DND-41 (cell line): ENCODE measurements around the gene KCNMA1.

Experiments
- EZH2 ChIP-seq: IDR thresholded peaks from 3 replicates; pipeline ENCODE4 v1.6.1; 2012; ENCODE audit warnings: borderline replicate concordance, low read depth, mild to moderate bottlenecking, moderate library complexity, low read length, inconsistent platforms; ENCODE audit not compliant: severe bottlenecking
- TF ChIP-seq, protein P1 (sequence below): IDR thresholded peaks from 2 replicates; pipeline ENCODE4 v1.5.1; 2012; ENCODE audit warnings: borderline replicate concordance, low read length, moderate library complexity, mild to moderate bottlenecking; ENCODE audit not compliant: poor library complexity, severe bottlenecking; ENCODE audit errors: extremely low read depth

DNA sequence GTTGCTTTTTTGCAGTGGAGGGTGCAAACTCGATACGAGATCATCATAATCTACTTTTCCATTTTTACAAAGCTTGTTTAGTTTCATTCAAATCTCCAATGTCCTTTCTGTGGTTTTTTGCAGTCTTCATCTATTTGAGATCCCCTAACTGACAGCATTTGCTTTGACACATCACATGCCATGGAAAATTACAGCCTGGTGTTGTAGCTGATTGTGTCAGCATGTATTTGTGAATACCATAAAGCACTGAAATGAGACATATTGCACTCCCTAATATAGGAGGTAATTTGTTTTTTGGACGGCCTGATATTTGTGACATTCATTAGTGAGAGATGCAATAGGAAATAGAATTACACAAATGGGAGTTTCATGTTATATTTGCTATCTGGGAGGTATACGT is 620.8 kb downstream of the KCNMA1 start:
- TF ChIP-seq, protein P1, sequence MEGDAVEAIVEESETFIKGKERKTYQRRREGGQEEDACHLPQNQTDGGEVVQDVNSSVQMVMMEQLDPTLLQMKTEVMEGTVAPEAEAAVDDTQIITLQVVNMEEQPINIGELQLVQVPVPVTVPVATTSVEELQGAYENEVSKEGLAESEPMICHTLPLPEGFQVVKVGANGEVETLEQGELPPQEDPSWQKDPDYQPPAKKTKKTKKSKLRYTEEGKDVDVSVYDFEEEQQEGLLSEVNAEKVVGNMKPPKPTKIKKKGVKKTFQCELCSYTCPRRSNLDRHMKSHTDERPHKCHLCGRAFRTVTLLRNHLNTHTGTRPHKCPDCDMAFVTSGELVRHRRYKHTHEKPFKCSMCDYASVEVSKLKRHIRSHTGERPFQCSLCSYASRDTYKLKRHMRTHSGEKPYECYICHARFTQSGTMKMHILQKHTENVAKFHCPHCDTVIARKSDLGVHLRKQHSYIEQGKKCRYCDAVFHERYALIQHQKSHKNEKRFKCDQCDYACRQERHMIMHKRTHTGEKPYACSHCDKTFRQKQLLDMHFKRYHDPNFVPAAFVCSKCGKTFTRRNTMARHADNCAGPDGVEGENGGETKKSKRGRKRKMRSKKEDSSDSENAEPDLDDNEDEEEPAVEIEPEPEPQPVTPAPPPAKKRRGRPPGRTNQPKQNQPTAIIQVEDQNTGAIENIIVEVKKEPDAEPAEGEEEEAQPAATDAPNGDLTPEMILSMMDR, result no peak
- no peak for TF ChIP-seq EZH2
